ENCODE results near the gene MCRS1.
"Not testable (repeated sequence)": the region's sequence is repeated elsewhere in the genome, so short reads cannot be mapped to it uniquely, and the experiment has no call there.

The MCRS1 gene

GRCh38 chr12:49539406-49540228, 28.3 kb downstream of the MCRS1 start:
- no peak for DNase-seq

GRCh38 chr12:49538510-49539403, 29.2 kb downstream of the MCRS1 start, which contains the start of gene KCNH3:
KCNH3 (plus strand) TSS chr12:49539030; CDS start chr12:49539417, 387 bp downstream.
- DNase-seq = no peak

- no peak for DNase-seq
Measured at GRCh38 chr12:49537752-49538509, 30.0 kb downstream of the MCRS1 start.

GRCh38 chr12:49537231-49537751, 30.7 kb downstream of the MCRS1 start:
- DNase-seq = no peak

GRCh38 chr12:49536526-49537071, 31.3 kb downstream of the MCRS1 start:
- no peak for DNase-seq

- DNase-seq = no peak
Measured at GRCh38 chr12:49535921-49536525, 31.9 kb downstream of the MCRS1 start.

GRCh38 chr12:49534731-49535278, 33.1 kb downstream of the MCRS1 start:
- no peak for DNase-seq

GRCh38 chr12:49534122-49534521, 33.8 kb downstream of the MCRS1 start:
- not testable (repeated sequence) for DNase-seq

GRCh38 chr12:49533331-49533730, 34.6 kb downstream of the MCRS1 start:
- DNase-seq = no peak

GRCh38 chr12:49531745-49532144, 36.2 kb downstream of the MCRS1 start:
- DNase-seq = no peak

- no peak for DNase-seq
Measured at GRCh38 chr12:49529414-49529813, 38.5 kb downstream of the MCRS1 start.

- no peak for DNase-seq
Measured at GRCh38 chr12:49527361-49528130, 40.4 kb downstream of the MCRS1 start.

- DNase-seq = no peak
Measured at GRCh38 chr12:49525942-49526341, 42.0 kb downstream of the MCRS1 start.

GRCh38 chr12:49524660-49525324, 43.1 kb downstream of the MCRS1 start:
- no peak for DNase-seq

- no peak for DNase-seq
Measured at GRCh38 chr12:49521389-49521788, 46.6 kb downstream of the MCRS1 start.

GRCh38 chr12:49519574-49519936, 48.4 kb downstream of the MCRS1 start:
- no peak for DNase-seq

GRCh38 chr12:49518914-49519573, 48.9 kb downstream of the MCRS1 start:
- peak; percentile 22 for DNase-seq

- DNase-seq = peak; percentile 43
Measured at GRCh38 chr12:49515266-49515665, 52.7 kb downstream of the MCRS1 start.

GRCh38 chr12:49512546-49512945, 55.4 kb downstream of the MCRS1 start:
- no peak for DNase-seq

- DNase-seq = no peak
Measured at GRCh38 chr12:49511410-49511809, 56.5 kb downstream of the MCRS1 start.

Data from amniotic stem cell (primary cell).